ENCODE data around the gene NEGR1.

The NEGR1 gene

GRCh38 chr1:71424536-71424935, 857.8 kb downstream of the NEGR1 start:
- in situ Hi-C loops (cut with HindIII; ENCODE audit: low sequenced_read_pairs) = no loop called here

GRCh38 chr1:71422221-71422620, 860.1 kb downstream of the NEGR1 start:
- in situ Hi-C loops (cut with HindIII; ENCODE audit: low sequenced_read_pairs) = no loop called here

DNA sequence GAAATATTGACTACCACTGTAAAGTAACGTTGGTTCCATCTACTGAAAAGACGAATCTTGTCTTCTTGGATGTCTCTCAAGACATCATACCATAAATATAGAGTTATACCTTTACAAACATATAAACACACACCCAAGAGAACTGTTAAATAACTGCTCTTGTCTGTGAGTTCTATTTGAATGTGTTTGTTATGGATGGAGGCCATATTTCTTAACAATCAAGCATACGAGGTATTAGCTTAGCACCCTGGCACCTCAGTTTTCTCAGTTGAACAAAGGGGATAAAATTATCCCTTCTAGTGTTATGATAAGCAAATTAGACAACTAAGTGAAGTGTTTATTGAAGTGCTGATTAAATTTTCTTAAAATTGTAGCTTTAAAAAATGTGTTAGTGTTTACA, 864.9 kb downstream of the NEGR1 start:
- in situ Hi-C loops (cut with HindIII; ENCODE audit: low sequenced_read_pairs) = no loop called here

- in situ Hi-C loops (cut with HindIII; ENCODE audit: low sequenced_read_pairs) = no loop called here
Observed at GRCh38 chr1:71414179-71414578, 868.2 kb downstream of the NEGR1 start.

- in situ Hi-C loops (cut with HindIII; ENCODE audit: low sequenced_read_pairs) = no loop called here
Observed at GRCh38 chr1:71413441-71414175, 868.7 kb downstream of the NEGR1 start.

DNA sequence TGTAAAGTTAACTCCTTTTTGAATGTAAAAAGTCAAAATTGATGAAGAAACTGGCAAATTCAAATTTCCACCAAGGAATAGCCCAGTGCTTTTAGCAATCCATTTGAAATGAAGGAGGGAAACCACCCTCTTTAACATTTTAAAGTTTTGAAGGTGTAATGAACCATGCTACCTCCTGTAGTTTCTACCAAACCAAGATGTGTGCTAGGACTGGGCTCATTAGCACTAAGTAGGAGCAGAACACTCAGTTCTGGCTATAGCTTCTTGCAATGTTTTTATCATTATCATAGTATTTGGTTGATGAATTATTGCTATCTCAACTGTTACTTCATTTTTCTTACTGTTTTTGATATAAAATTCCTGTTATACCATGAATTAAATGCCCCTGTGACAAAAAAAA, 882.3 kb downstream of the NEGR1 start:
- in situ Hi-C loops (cut with HindIII; ENCODE audit: low sequenced_read_pairs) = no loop called here

GRCh38 chr1:71399594-71399993, 882.7 kb downstream of the NEGR1 start:
- in situ Hi-C loops (cut with HindIII; ENCODE audit: low sequenced_read_pairs) = no loop called here

DNA sequence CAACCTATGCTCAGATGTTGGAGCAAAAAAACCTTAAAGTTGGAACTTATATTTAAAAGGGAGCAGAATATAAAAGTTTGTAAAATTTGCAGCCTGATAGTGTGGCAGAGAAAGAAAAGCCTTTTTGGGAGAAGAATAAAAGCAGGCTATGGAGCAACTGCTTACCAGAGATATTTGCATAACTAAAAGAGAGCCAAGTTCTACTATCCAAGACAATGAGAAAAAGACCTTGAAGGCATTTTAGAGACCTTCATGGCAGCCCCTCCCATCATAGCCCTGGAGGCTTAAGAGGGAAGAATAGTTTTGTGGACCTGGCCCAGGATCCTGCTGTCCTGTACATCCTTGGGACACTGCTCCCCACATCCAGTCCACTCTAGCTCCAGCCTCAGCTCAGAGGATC, 889.0 kb downstream of the NEGR1 start:
- in situ Hi-C loops (cut with HindIII; ENCODE audit: low sequenced_read_pairs) = loop anchor here (5.0 kb wide), 1 partner anchor 64 kb away; no protein-coding TSS in a partner anchor

DNA sequence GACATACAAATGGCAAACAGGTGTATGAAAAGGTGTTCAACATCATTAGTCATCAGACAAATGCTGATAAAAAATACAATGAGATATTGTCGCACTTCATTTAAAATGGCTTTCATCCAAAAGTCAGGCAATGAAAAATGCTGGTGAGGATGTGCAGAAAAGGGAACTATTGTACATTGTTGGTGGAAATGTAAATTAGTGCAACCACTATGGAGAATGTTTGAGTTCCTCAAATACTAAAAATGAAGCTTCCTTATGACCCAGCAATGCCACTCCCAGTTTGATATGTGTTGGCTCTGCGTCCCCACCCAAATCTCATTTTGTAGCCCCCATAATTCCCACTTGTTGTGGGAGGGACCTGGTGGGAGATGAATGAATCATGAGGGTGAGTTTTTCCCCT, 891.8 kb downstream of the NEGR1 start:
- in situ Hi-C loops (cut with HindIII; ENCODE audit: low sequenced_read_pairs) = loop anchor here (5.0 kb wide), 1 partner anchor 67 kb away; no protein-coding TSS in a partner anchor

- in situ Hi-C loops (cut with HindIII; ENCODE audit: low sequenced_read_pairs) = no loop called here
Observed at GRCh38 chr1:71377886-71378285, 904.5 kb downstream of the NEGR1 start.

DNA sequence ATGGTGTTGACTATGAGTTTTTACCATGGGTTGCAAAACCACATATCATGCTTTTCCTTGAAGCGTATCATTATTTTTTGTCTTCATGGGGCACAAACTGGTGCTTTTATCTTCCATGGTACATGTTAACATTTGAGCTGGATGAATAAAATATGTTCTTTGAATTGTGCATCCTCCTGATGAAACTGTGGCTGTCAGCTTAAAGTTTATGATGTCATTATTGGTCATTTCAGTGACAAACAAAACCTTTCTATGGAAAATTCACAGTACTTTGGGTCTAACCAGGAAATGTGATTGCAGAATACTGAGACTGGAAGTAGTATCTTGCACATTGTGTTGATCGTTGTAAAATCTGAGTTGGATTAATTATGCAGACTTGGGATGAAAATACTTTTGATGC, 909.8 kb downstream of the NEGR1 start:
- in situ Hi-C loops (cut with HindIII; ENCODE audit: low sequenced_read_pairs) = no loop called here

- in situ Hi-C loops (cut with HindIII; ENCODE audit: low sequenced_read_pairs) = no loop called here
Observed at GRCh38 chr1:71371581-71371980, 910.8 kb downstream of the NEGR1 start.

- in situ Hi-C loops (cut with HindIII; ENCODE audit: low sequenced_read_pairs) = no loop called here
Observed at GRCh38 chr1:71364236-71364635, 918.1 kb downstream of the NEGR1 start.

DNA sequence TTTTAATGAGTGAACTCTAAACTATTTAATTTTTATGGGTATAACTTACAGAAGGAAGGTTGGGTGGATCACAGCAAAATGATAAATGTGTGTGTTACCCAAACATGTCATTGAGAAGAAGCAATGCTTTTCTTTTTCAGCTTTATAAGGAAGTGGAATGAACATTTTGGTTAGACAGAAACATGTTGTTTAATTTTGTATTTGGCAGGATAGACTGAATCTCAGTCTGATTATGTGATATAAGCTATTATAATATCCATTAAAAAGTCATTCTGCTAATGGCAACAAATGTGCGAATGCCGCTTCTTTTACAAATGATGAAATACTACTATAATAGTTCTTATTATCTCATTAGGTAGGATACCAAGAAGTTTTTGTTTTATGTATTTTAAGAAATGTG, 919.6 kb downstream of the NEGR1 start:
- in situ Hi-C loops (cut with HindIII; ENCODE audit: low sequenced_read_pairs) = no loop called here

DNA sequence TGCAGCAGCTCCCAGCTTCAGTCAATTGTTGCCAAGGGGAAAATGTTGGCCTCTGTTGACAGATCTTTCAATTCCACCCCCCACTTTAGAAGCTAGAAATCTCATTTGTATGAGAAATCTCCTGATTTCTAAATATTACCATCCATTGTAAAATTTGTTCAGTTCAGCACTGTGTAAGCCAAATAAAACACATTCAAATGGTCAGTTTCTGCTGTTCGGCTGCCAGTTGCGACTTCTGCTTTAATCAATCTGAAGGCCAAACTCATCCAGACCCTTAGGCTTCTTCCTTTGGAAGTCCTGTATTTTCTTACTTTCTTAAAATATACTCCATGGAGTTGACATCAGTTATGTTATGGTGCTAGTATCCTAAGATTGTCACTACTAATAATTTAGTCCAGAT, 920.3 kb downstream of the NEGR1 start:
- in situ Hi-C loops (cut with HindIII; ENCODE audit: low sequenced_read_pairs) = no loop called here

DNA sequence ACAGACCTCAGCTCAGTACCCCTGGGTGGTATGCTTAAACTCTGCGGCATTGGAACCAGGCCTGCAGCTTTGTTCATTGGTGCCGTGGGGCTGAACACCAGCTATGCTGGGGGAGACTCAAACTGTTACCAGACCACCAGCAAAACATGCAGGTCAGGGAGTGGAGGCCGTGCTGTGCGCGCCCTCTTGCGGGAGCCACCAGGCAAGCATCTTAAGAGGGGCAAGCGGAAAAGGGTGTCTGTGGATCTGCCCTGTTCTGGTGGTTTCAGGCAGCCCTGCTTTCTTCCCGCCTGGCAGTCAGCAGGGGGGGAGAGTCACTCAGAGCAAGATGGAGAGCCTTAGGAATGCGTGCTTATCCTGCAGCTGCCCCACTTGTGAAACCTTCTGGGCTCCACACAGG, 924.6 kb downstream of the NEGR1 start:
- in situ Hi-C loops (cut with HindIII; ENCODE audit: low sequenced_read_pairs) = no loop called here

DNA sequence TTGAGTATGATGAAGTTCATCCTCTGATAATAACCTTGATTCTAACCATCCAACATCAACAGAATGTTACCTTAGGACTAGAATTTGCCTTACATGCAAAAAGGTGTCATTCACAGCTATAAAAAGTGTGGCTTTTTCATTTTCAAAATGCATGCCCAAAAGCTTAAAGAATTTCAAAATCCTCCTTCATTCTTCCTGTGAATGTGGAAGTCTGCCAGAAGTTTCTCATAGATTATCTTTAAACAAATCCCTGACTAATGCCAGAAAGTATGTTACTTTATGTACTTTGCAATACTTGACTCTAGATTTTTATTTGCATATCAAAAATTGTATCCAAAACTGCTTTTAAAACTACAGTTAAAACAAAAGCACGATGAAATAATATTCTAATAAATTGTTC, 930.9 kb downstream of the NEGR1 start:
- in situ Hi-C loops (cut with HindIII; ENCODE audit: low sequenced_read_pairs) = no loop called here

DNA sequence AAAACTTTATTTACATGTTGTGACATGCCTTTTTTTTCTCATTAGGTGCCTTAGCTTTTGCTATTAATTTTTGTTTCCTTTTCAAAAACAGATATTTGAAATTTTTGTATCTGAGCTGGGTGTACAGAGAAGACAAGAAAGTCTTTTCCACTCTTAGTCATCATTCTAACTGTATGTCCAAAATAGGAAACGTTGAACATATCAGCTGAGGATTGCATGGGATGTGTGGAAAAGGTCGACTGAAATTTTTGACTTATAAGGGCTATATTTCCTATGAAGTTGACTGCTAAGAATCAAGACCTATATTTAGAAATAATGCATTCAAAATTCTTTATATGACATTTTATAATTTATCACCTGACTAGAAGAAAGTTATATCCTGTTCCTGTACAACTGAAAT, 931.5 kb downstream of the NEGR1 start:
- in situ Hi-C loops (cut with HindIII; ENCODE audit: low sequenced_read_pairs) = no loop called here

DNA sequence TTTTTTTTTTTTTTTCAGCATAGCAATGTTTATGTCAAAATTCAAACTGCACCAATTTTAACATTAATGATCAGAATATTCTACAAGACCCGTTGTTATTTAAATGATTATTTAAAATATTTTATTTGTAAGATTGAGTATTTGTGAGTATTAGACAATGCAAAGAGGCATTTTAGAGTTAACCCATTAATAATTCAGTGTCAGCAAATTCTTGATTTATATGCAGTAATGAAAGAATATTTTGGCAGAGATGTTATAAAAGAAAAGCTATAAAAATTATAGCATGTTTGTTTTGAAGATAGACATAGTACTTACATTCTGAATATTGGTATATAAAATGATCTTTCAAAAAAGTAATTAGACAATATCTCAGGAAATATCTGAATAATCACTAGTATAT, 932.0 kb downstream of the NEGR1 start:
- in situ Hi-C loops (cut with HindIII; ENCODE audit: low sequenced_read_pairs) = no loop called here

Measured in DLD1 (cell line).